ENCODE results near the gene LPCAT2.

GRCh38 chr16:55466209-55466608 is 42.7 kb upstream of the LPCAT2 start:
- TF ChIP-seq NFIC (IDR thresholded peaks at IDR 0.05) (no peak), YY1 (IDR thresholded peaks at IDR 0.05; ENCODE audit: low read depth) (no peak), CEBPB (IDR thresholded peaks at IDR 0.05) (no peak), MAX (IDR thresholded peaks at IDR 0.05) (no peak), FOXM1 (IDR thresholded peaks at IDR 0.05; ENCODE audit: borderline replicate concordance, low read depth) (no peak)
